ENCODE results near the gene WWC2. TPM values are rescaled to one million over a fixed set of nuclear protein-coding genes. Genes with fewer than 3 reads are reported as not detected.

The WWC2 gene
- total and polyA plus RNA-seq, 10 donors: 1.4 to 32.0 (median 19.3) TPM

DNA sequence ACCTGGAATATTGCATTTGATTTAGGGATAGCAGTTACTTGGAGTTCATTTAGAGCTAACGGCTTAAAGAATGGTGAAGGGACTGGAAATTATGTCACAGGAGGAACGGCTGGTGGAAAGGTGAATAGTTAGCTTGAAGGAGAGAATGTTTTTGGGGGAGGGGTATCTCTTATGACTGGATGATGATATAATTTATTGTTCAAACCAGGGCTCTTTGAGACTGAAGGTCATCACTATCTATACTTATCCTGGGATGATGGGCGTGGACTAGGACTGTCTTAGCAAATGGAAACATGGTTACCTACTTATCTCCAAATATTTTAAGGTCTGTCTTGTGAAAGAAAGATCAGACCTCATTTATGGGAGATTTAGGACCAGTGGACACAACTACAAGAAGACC is 30.1 kb downstream of the WWC2 start:
- no peak overlapping the region for H3K27ac ChIP-seq
- no peak for TF ChIP-seq CTCF (IDR thresholded peaks at IDR 0.05 in 8 of 11, conservative IDR thresholded peaks at IDR 0.05 in 3 of 11)
- TF ChIP-seq POLR2A (IDR thresholded peaks at IDR 0.05): no peak
- no peak for TF ChIP-seq POLR2AphosphoS5 (IDR thresholded peaks at IDR 0.05)
- intact Hi-C loops (cut with DNase I; ENCODE audit: low total_unique reads): no loop called here

GRCh38 chr4:183129675-183130074 is 30.6 kb downstream of the WWC2 start:
- Histone ChIP-seq H3K27ac (no peak overlapping the region), H3K9me3 (no peaks in the 10 kb centered on the region), H3K4me3 (no peak overlapping the region), H3K27me3 (replicated peaks in 1 of 7) (no peaks in the 10 kb centered on the region), H3K36me3 (no peaks in the 10 kb centered on the region), H3K4me1 (no peaks in the 10 kb centered on the region)
- 87 to 97% (median 94%) methylated on average over 2 of the region's 2 CpGs for WGBS, 5 donors
- no peak for TF ChIP-seq POLR2A (IDR thresholded peaks at IDR 0.05)
- no peak for TF ChIP-seq POLR2AphosphoS5 (IDR thresholded peaks at IDR 0.05)
- no peak for TF ChIP-seq CTCF (IDR thresholded peaks at IDR 0.05 in 8 of 11, conservative IDR thresholded peaks at IDR 0.05 in 3 of 11)
- intact Hi-C loops (cut with DNase I; ENCODE audit: low total_unique reads): no loop called here
- DNase-seq: no peak

More for the DNA sequence above, 30.1 kb downstream of the WWC2 start:
- no peak for DNase-seq
- 80 to 99% (median 84%) methylated on average over 3 of the region's 3 CpGs for WGBS, 5 donors
- Histone ChIP-seq H3K36me3 (no peaks in the 10 kb centered on the region), H3K4me3 (no peak overlapping the region), H3K9me3 (no peaks in the 10 kb centered on the region), H3K4me1 (no peaks in the 10 kb centered on the region), H3K27me3 (replicated peaks in 1 of 7) (no peaks in the 10 kb centered on the region)

DNA sequence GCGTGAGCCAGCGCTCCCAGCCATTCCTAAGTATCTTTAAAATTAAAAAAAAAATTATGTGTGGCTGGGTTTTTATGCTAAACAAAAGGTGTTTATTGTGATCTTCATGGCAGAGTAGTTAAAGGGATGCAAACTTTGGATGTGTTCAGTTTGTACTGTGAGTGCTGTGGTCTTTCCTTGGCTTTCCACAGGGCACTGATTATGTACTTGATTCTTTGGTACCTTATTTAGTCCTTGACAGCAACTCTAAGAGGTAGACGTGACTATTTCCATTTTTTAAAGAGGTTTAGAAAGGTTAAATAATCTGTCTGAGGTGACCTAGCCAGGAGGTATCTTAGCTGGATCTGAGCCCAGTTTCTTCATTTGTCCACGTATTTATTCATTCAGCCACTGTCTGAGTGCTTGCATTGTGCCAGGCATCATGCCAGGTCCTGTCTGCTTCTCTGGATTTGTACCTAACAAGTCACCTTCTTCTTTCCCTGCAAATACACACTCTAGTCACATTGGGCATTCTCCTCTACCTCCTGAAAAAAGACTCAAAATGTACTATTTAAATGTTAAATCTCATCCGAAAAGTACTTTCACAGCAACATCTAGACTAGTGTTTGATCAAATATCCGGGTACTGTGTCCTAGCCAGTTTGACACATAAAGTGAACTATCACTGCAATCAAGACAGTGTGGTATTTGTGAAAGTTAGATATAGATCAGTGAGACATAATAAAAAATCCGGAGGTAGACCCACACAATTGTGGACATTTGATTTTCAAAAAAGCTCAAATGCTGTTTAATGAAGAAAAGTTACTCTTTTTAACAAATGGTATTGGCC is 31.5 kb downstream of the WWC2 start:
- 78 to 88% (median 81%) methylated on average over 7 of the region's 7 CpGs for WGBS, 5 donors
- no peaks in the 10 kb centered on the region for H3K36me3 ChIP-seq
- intact Hi-C loops (cut with DNase I; ENCODE audit: low total_unique reads): no loop called here
- no peaks in the 10 kb centered on the region for H3K27me3 ChIP-seq (replicated peaks in 1 of 7)
- no peaks in the 10 kb centered on the region for H3K9me3 ChIP-seq
- no peak overlapping the region for H3K27ac ChIP-seq
- H3K4me3 ChIP-seq: no peak overlapping the region
- no peak for TF ChIP-seq POLR2AphosphoS5 (IDR thresholded peaks at IDR 0.05)
- TF ChIP-seq POLR2A (IDR thresholded peaks at IDR 0.05): no peak
- TF ChIP-seq CTCF (IDR thresholded peaks at IDR 0.05 in 8 of 11, conservative IDR thresholded peaks at IDR 0.05 in 3 of 11): no peak
- H3K4me1 ChIP-seq: no peaks in the 10 kb centered on the region
- DNase-seq: no peak

DNA sequence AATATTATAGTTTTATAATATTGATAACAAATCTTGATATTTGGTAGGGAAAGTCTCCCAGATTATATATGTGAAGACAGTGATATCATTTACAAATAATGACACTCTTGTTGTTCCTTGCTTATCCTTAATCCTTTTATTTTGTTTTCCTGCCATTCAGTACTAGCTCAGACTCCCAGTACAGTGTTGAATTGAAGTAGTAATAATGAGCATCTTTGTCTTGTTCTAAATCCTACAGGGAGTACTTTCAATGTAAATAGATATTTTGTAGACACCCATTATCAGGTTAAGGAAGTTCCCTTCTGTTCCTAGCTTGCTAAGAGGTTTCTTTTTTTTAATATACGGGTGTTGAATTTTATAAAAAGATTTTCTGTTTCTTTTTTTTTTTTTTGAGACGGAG is 33.0 kb downstream of the WWC2 start:
- no peak overlapping the region for H3K4me3 ChIP-seq
- intact Hi-C loops (cut with DNase I; ENCODE audit: low total_unique reads): no loop called here

More for the DNA sequence above, 33.0 kb downstream of the WWC2 start:
- WGBS, 5 donors: 91 to 97% (median 96%) methylated on average over 2 of the region's 2 CpGs
- TF ChIP-seq POLR2AphosphoS5 (IDR thresholded peaks at IDR 0.05) (no peak), POLR2A (IDR thresholded peaks at IDR 0.05) (no peak), CTCF (IDR thresholded peaks at IDR 0.05 in 8 of 11, conservative IDR thresholded peaks at IDR 0.05 in 3 of 11) (no peak)
- no peak overlapping the region for H3K27ac ChIP-seq
- no peaks in the 10 kb centered on the region for H3K9me3 ChIP-seq
- no peaks in the 10 kb centered on the region for H3K36me3 ChIP-seq
- H3K27me3 ChIP-seq (replicated peaks in 1 of 7): no peaks in the 10 kb centered on the region
- H3K4me1 ChIP-seq: no peaks in the 10 kb centered on the region
- no peak for DNase-seq
